ENCODE results near the gene NOS1.
"Not testable (repeated sequence)": the region's sequence is repeated elsewhere in the genome, so short reads cannot be mapped to it uniquely, and the experiment has no call there.

Gene NOS1

DNA sequence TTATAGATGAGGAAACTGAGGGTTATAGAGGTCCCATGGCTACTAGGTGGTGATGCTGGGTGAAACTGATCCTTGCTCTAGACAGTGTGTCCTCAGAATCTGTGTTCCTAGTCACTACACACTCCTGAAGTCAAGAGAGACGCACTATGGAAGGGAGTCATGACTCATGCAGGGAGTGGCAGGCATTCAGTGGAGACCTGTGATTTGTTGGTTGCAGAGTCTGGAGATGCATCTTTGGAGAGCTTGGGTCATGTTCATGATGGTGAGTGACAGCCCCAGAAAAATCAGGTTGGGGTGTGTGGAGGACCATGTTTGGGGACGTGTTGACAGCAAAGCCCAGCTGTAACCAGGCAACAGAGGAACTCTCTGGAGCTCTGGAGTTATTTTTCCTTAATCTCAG is 133.2 kb downstream of the NOS1 start:
- no peak overlapping the region for H3K27ac ChIP-seq (ENCODE audit: insufficient read depth in 1 of 2, low read depth in 1 of 2, low read length in 2 of 2, poor library complexity in 1 of 2, severe bottlenecking in 2 of 2)
- H3K4me1 ChIP-seq (ENCODE audit: control extremely low read depth in 1 of 4, control insufficient read depth in 4 of 4, insufficient read depth in 4 of 4, low read length in 3 of 4) = no peaks in the 10 kb centered on the region
- 92% methylated on average over 2 of the region's 2 CpGs for WGBS (ENCODE audit: insufficient coverage)
- H3K27me3 ChIP-seq (replicated peaks in 2 of 5; ENCODE audit: control insufficient read depth in 4 of 5, insufficient read depth in 5 of 5, low read length in 4 of 5) = peaks cover 0 to 23% (median 2%) of the 10 kb centered on the region in 5 experiments
- H3K4me3 ChIP-seq (ENCODE audit: control insufficient read depth in 1 of 7, extremely low read depth in 1 of 7, insufficient read depth in 4 of 7, low read depth in 2 of 7, low read length in 6 of 7) = no peak overlapping the region
- CTCF ChIA-PET = no interaction called here
- no peaks in the 10 kb centered on the region for H3K9me3 ChIP-seq (ENCODE audit: control extremely low read depth in 1 of 5, control insufficient read depth in 4 of 5, insufficient read depth in 2 of 5, low read depth in 1 of 5, low read length in 4 of 5)
- no peak for DNase-seq
- no peaks in the 10 kb centered on the region for H3K36me3 ChIP-seq (ENCODE audit: control insufficient read depth in 4 of 4, insufficient read depth in 4 of 4, low read length in 3 of 4)
- POLR2A ChIA-PET = no interaction called here

DNA sequence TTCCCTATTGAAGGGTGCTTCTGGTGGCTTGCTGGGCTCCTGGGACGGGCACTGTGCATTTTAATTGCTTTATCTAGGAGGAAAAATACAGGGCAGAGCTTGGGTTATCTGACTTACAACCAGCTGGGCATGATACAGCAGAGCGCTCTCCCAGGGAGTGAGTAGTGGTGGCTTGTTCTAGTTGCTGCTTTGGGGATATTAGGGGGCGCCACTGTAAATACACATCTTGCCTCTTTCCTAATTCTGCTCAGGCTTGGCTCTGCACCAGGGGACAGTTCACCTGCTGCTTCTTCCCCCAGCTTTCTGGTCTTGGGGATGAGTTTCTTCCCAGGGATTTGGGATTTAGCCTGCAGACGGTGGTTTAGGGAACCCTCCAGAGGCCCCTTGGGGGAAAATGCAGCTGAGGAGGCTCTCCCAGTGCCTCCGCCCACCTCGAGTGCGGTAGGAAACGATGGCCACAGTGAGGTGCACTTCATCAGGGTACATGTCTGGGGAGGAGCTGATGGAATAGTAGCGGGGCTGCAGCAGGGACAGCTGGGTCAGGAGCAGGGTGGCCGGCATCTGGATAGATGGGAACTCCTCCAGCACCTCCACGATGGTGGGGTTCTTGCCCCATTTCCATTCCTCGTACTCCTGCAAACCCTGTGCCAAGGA is 134.3 kb downstream of the NOS1 start:
- WGBS (ENCODE audit: insufficient coverage) = 47% methylated on average over 10 of the region's 12 CpGs
- CTCF ChIA-PET = interaction anchor here (1.3 kb wide), 3 partner anchors 9 to 14 kb away, joined by 3 to 4 read pairs (median 4); no protein-coding TSS in a partner anchor
- POLR2A ChIA-PET = no interaction called here

DNA sequence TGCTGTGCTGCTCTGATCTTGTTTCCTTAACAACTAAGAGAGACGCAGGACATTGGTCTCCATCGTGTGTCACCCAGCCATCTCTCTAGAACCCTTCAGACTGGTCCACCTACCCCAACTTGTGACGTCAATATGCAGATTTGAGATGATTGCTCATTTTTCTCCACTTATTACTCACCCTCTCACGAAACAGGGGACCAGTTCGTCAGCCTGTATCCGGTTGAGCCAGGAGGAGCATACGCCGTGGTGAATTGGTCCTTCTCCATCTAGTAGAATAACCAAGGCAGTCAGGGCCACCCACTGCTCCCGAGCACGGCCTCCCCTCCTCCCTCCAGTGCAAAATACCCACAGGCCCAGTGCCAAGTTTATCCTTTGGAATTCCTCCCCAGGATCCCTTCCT is 134.9 kb downstream of the NOS1 start:
- no peak for DNase-seq
- Histone ChIP-seq H3K27ac (ENCODE audit: insufficient read depth in 1 of 2, low read depth in 1 of 2, low read length in 2 of 2, poor library complexity in 1 of 2, severe bottlenecking in 2 of 2) (no peak overlapping the region), H3K9me3 (ENCODE audit: control extremely low read depth in 1 of 5, control insufficient read depth in 4 of 5, insufficient read depth in 2 of 5, low read depth in 1 of 5, low read length in 4 of 5) (no peaks in the 10 kb centered on the region), H3K4me1 (ENCODE audit: control extremely low read depth in 1 of 4, control insufficient read depth in 4 of 4, insufficient read depth in 4 of 4, low read length in 3 of 4) (no peaks in the 10 kb centered on the region), H3K4me3 (ENCODE audit: control insufficient read depth in 1 of 7, extremely low read depth in 1 of 7, insufficient read depth in 4 of 7, low read depth in 2 of 7, low read length in 6 of 7) (no peak overlapping the region), H3K27me3 (replicated peaks in 2 of 5; ENCODE audit: control insufficient read depth in 4 of 5, insufficient read depth in 5 of 5, low read length in 4 of 5) (peaks cover 0 to 21% (median 2%) of the 10 kb centered on the region in 5 experiments), H3K36me3 (ENCODE audit: control insufficient read depth in 4 of 4, insufficient read depth in 4 of 4, low read length in 3 of 4) (no peaks in the 10 kb centered on the region)
- POLR2A ChIA-PET = no interaction called here
- CTCF ChIA-PET = interaction anchor here (1.3 kb wide), 3 partner anchors 10 to 14 kb away, joined by 3 to 4 read pairs (median 4); no protein-coding TSS in a partner anchor
- WGBS (ENCODE audit: insufficient coverage) = 94% methylated on average over 6 of the region's 10 CpGs

More for the DNA sequence above, 134.3 kb downstream of the NOS1 start:
- no peaks in the 10 kb centered on the region for H3K9me3 ChIP-seq (ENCODE audit: control extremely low read depth in 1 of 5, control insufficient read depth in 4 of 5, insufficient read depth in 2 of 5, low read depth in 1 of 5, low read length in 4 of 5)
- no peak overlapping the region for H3K4me3 ChIP-seq (ENCODE audit: control insufficient read depth in 1 of 7, extremely low read depth in 1 of 7, insufficient read depth in 4 of 7, low read depth in 2 of 7, low read length in 6 of 7)
- H3K27me3 ChIP-seq (replicated peaks in 2 of 5; ENCODE audit: control insufficient read depth in 4 of 5, insufficient read depth in 5 of 5, low read length in 4 of 5) = peaks cover 0 to 23% (median 2%) of the 10 kb centered on the region in 5 experiments
- no peak overlapping the region for H3K27ac ChIP-seq (ENCODE audit: insufficient read depth in 1 of 2, low read depth in 1 of 2, low read length in 2 of 2, poor library complexity in 1 of 2, severe bottlenecking in 2 of 2)
- DNase-seq = no peak
- H3K4me1 ChIP-seq (ENCODE audit: control extremely low read depth in 1 of 4, control insufficient read depth in 4 of 4, insufficient read depth in 4 of 4, low read length in 3 of 4) = no peaks in the 10 kb centered on the region
- H3K36me3 ChIP-seq (ENCODE audit: control insufficient read depth in 4 of 4, insufficient read depth in 4 of 4, low read length in 3 of 4) = no peaks in the 10 kb centered on the region

DNA sequence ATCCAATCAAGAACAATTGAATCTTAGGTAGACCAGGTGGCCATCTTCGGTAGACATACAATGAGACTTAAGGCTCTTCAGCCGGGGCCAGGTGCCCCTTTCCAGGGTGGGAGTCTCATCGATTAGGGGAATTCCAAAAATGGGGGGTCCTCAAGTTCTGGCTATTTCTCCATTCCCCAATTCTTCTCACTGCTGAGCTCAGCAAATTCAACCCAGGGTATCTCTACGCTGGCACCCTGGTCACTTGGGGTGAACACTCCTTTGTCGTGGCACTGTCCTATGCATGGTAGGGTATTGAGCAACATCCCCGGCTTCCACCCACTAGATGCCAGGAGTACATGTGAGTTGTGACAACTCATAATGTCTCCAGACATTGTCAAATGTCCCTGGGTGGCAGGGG is 136.2 kb downstream of the NOS1 start:
- H3K27me3 ChIP-seq (replicated peaks in 2 of 5; ENCODE audit: control insufficient read depth in 4 of 5, insufficient read depth in 5 of 5, low read length in 4 of 5) = peaks cover 0 to 24% (median 2%) of the 10 kb centered on the region in 5 experiments
- H3K9me3 ChIP-seq (ENCODE audit: control extremely low read depth in 1 of 5, control insufficient read depth in 4 of 5, insufficient read depth in 2 of 5, low read depth in 1 of 5, low read length in 4 of 5) = no peaks in the 10 kb centered on the region
- no peak for DNase-seq
- no peaks in the 10 kb centered on the region for H3K4me1 ChIP-seq (ENCODE audit: control extremely low read depth in 1 of 4, control insufficient read depth in 4 of 4, insufficient read depth in 4 of 4, low read length in 3 of 4)
- POLR2A ChIA-PET = no interaction called here
- no peak overlapping the region for H3K4me3 ChIP-seq (ENCODE audit: control insufficient read depth in 1 of 7, extremely low read depth in 1 of 7, insufficient read depth in 4 of 7, low read depth in 2 of 7, low read length in 6 of 7)
- H3K27ac ChIP-seq (ENCODE audit: insufficient read depth in 1 of 2, low read depth in 1 of 2, low read length in 2 of 2, poor library complexity in 1 of 2, severe bottlenecking in 2 of 2) = no peak overlapping the region
- no peaks in the 10 kb centered on the region for H3K36me3 ChIP-seq (ENCODE audit: control insufficient read depth in 4 of 4, insufficient read depth in 4 of 4, low read length in 3 of 4)
- WGBS (ENCODE audit: insufficient coverage) = 95% methylated on average over 4 of the region's 6 CpGs
- CTCF ChIA-PET = no interaction called here

DNA sequence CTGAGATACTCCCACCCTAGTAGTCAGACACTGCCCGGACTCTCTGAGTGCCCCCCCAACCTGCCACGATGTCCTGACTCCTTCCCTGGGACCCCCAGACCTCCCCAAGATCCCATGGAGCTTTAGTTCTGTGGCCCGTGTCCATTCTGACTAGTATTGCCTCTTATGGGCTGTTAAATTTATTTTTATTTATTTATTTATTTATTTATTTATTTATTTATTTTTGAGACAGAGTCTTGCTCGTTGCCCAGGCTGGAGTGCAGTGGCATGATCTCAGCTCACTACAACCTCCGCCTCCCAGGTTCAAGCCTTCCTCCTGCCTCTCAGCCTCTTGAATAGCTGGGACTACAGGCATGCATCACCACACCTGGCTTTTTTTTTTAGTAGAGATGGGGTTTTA is 140.5 kb downstream of the NOS1 start:
- DNase-seq; H3K36me3 ChIP-seq (ENCODE audit: control insufficient read depth in 4 of 4, insufficient read depth in 4 of 4, low read length in 3 of 4); H3K4me3 ChIP-seq (ENCODE audit: control insufficient read depth in 1 of 7, extremely low read depth in 1 of 7, insufficient read depth in 4 of 7, low read depth in 2 of 7, low read length in 6 of 7); H3K4me1 ChIP-seq (ENCODE audit: control extremely low read depth in 1 of 4, control insufficient read depth in 4 of 4, insufficient read depth in 4 of 4, low read length in 3 of 4); POLR2A ChIA-PET; H3K9me3 ChIP-seq (ENCODE audit: control extremely low read depth in 1 of 5, control insufficient read depth in 4 of 5, insufficient read depth in 2 of 5, low read depth in 1 of 5, low read length in 4 of 5); H3K27ac ChIP-seq (ENCODE audit: insufficient read depth in 1 of 2, low read depth in 1 of 2, low read length in 2 of 2, poor library complexity in 1 of 2, severe bottlenecking in 2 of 2): not testable (repeated sequence)
- CTCF ChIA-PET = interaction anchor here (0.8 to 1.9 kb wide), 2 partner anchors 14 to 34 kb away, joined by 3 to 8 read pairs; no protein-coding TSS in a partner anchor
- WGBS (ENCODE audit: insufficient coverage) = 94% methylated on average over 2 of the region's 5 CpGs
- H3K27me3 ChIP-seq (replicated peaks in 2 of 5; ENCODE audit: control insufficient read depth in 4 of 5, insufficient read depth in 5 of 5, low read length in 4 of 5) = peaks cover 0 to 27% (median 2%) of the 10 kb centered on the region in 5 experiments

DNA sequence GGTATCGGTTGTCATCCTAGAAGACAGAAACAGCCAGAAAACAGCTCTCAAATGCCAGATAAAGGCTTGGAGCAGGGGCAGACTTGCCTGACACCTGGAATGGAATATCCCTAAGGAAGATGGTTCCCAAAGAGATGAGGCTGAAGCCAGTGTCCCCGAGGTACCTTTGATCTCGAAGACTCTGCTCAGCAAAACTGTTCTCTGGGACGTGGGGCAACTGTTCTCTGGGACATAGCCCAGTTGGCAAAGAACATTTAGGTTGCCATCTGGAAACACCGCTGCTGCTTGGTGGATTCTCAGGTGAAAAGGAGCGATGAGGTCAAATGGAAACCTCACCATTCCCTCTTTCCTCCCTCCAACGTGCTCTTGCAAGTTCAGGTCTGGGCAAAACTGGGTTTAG is 143.3 kb downstream of the NOS1 start:
- Histone ChIP-seq H3K27ac (ENCODE audit: insufficient read depth in 1 of 2, low read depth in 1 of 2, low read length in 2 of 2, poor library complexity in 1 of 2, severe bottlenecking in 2 of 2) (no peak overlapping the region), H3K4me1 (ENCODE audit: control extremely low read depth in 1 of 4, control insufficient read depth in 4 of 4, insufficient read depth in 4 of 4, low read length in 3 of 4) (no peaks in the 10 kb centered on the region), H3K4me3 (ENCODE audit: control insufficient read depth in 1 of 7, extremely low read depth in 1 of 7, insufficient read depth in 4 of 7, low read depth in 2 of 7, low read length in 6 of 7) (no peak overlapping the region), H3K36me3 (ENCODE audit: control insufficient read depth in 4 of 4, insufficient read depth in 4 of 4, low read length in 3 of 4) (no peaks in the 10 kb centered on the region), H3K9me3 (ENCODE audit: control extremely low read depth in 1 of 5, control insufficient read depth in 4 of 5, insufficient read depth in 2 of 5, low read depth in 1 of 5, low read length in 4 of 5) (no peaks in the 10 kb centered on the region), H3K27me3 (replicated peaks in 2 of 5; ENCODE audit: control insufficient read depth in 4 of 5, insufficient read depth in 5 of 5, low read length in 4 of 5) (peaks cover 0 to 33% (median 4%) of the 10 kb centered on the region in 5 experiments)
- CTCF ChIA-PET = no interaction called here
- DNase-seq = no peak
- POLR2A ChIA-PET = no interaction called here
- 91% methylated on average over 5 of the region's 7 CpGs for WGBS (ENCODE audit: insufficient coverage)

DNA sequence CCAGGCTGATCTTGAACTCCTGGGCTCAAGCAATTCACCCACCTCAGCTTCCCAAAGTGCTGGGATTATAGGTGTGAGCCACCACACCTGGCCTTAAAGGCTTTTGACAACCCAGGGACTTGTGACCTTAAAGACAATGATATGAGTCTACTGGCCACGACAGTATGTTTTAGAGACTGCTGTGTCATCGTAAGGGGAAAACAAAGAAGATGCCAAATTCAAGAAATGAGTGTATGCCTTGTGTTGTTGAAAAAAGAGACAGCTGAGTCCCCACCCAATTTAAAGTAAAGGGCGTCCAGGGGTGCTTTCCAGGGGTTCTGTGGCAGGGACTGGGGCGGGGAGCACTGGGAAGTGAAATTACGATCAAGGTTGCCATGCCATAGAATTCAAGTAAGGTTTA is 144.7 kb downstream of the NOS1 start:
- ChIA-PET CTCF (no interaction called here), POLR2A (no interaction called here)
- H3K4me3 ChIP-seq (ENCODE audit: control insufficient read depth in 1 of 7, extremely low read depth in 1 of 7, insufficient read depth in 4 of 7, low read depth in 2 of 7, low read length in 6 of 7) = no peak overlapping the region
- H3K27ac ChIP-seq (ENCODE audit: insufficient read depth in 1 of 2, low read depth in 1 of 2, low read length in 2 of 2, poor library complexity in 1 of 2, severe bottlenecking in 2 of 2) = no peak overlapping the region
- DNase-seq = no peak
- no peaks in the 10 kb centered on the region for H3K9me3 ChIP-seq (ENCODE audit: control extremely low read depth in 1 of 5, control insufficient read depth in 4 of 5, insufficient read depth in 2 of 5, low read depth in 1 of 5, low read length in 4 of 5)
- 85% methylated on average over 5 of the region's 5 CpGs for WGBS (ENCODE audit: insufficient coverage)
- H3K36me3 ChIP-seq (ENCODE audit: control insufficient read depth in 4 of 4, insufficient read depth in 4 of 4, low read length in 3 of 4) = no peaks in the 10 kb centered on the region
- H3K27me3 ChIP-seq (replicated peaks in 2 of 5; ENCODE audit: control insufficient read depth in 4 of 5, insufficient read depth in 5 of 5, low read length in 4 of 5) = peaks cover 0 to 33% (median 7%) of the 10 kb centered on the region in 5 experiments
- no peaks in the 10 kb centered on the region for H3K4me1 ChIP-seq (ENCODE audit: control extremely low read depth in 1 of 4, control insufficient read depth in 4 of 4, insufficient read depth in 4 of 4, low read length in 3 of 4)

Data from common myeloid progenitor, CD34-positive (primary cell).